Ovary (tissue), 3 donors: ENCODE data around the gene SSH3.

Experiments used
- POLR2A ChIP-seq: fragments of 450-650 bp; IDR thresholded peaks from one replicate; pipeline ENCODE4 v1.6.1; 2017; ENCODE audit warnings: antibody characterized with exemption, mild to moderate bottlenecking, moderate library complexity
- TF ChIP-seq, protein P1 (sequence below), 3 donors: fragments of 450-650 bp in 2 of 3; fragments of 200-600 bp in 1 of 3; IDR thresholded peaks; one replicate each; pipeline versions ENCODE4 v1.5.1 to v1.8.0; 2016 to 2022; ENCODE audit warnings: antibody characterized with exemption in 3 of 3, mild to moderate bottlenecking in 1 of 3
- donor health status: DM: no; HTN: no; CAD: no.

DNA sequence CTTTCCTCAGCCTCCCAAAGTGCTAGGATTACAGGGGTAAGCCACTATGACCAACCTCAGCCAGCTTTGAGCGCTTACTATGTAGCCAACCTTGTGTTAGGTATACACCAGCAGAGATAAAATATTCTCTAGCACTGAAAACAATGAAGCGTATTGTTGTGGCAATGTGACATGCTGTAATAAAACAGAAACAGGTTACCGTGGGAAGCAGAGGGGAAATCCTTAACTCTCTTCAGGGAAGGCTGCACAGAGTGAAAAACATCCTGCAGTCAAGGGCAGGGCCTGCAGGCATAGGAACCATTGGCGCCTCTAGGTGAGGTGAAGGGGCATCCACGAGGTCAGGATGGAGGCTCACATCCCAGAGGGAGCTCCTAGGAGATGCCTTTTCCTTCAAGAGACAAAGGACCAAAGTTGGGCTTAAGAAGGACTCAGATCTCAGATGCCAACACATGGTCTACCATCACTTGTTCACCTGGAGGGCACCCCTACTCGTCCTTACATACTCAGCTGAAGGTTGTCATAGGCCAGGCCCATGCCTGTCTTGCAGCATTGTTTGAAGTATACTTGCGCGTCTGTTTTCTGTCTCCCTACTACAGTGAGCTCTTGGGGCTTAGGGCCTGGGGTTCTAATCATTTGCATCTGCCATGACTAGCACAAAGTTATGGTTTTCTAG, 42.1 kb downstream of the SSH3 start:
- TF ChIP-seq POLR2A, result no peak
- TF ChIP-seq, protein P1, sequence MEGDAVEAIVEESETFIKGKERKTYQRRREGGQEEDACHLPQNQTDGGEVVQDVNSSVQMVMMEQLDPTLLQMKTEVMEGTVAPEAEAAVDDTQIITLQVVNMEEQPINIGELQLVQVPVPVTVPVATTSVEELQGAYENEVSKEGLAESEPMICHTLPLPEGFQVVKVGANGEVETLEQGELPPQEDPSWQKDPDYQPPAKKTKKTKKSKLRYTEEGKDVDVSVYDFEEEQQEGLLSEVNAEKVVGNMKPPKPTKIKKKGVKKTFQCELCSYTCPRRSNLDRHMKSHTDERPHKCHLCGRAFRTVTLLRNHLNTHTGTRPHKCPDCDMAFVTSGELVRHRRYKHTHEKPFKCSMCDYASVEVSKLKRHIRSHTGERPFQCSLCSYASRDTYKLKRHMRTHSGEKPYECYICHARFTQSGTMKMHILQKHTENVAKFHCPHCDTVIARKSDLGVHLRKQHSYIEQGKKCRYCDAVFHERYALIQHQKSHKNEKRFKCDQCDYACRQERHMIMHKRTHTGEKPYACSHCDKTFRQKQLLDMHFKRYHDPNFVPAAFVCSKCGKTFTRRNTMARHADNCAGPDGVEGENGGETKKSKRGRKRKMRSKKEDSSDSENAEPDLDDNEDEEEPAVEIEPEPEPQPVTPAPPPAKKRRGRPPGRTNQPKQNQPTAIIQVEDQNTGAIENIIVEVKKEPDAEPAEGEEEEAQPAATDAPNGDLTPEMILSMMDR (IDR thresholded peaks at IDR 0.05), result no peak
